HCT116 (cell line): Measurements from ENCODE around the gene TULP4. TPM values are rescaled to one million over a fixed set of nuclear protein-coding genes. Genes with fewer than 3 reads are reported as not detected.
A peak's percentile ranks its signal among the peaks of the same experiment; 100 is the strongest.

Experiments
- ATAC-seq: fragments of 200-7000 bp; cut with Tn5 transposase; 2 replicates; pipeline ENCODE4 v1.9.1; 2020; ENCODE audit warnings: mild to moderate bottlenecking, moderate library complexity
- BruUV-seq: library from RNA; stranded (reverse); fragments of 400-500 nt; replicated peaks from 2 replicates; lab custom pipeline; 2021; lab: Mats Ljungman, UMichigan
- CTCF ChIA-PET: fragments of 300-600 bp; sonication (Branson Sonifier 250); formaldehyde crosslinking; loops from one replicate; lab custom pipeline; 2021; ENCODE audit warnings: antibody characterized with exemption; lab: Charles Lee
- POLR2A ChIA-PET: fragments of 300-600, 350-600 bp; sonication (Branson Sonifier 250); formaldehyde crosslinking; loops from one replicate; lab custom pipeline; 2021; ENCODE audit warnings: antibody characterized with exemption; lab: Charles Lee
- RAD21 ChIA-PET, 2 experiments: fragments of 300-600 bp; sonication (Branson Sonifier 250); formaldehyde crosslinking; loops; one replicate each; lab custom pipeline; 2023; ENCODE audit warnings: low total read pairs in 2 of 2; ENCODE audit not compliant: uncharacterized antibody in 2 of 2, unreplicated experiment in 2 of 2, low non-redundant PET in 1 of 2; lab: Charles Lee
- DNase-seq: peaks from one replicate; pipeline ENCODE4 v3.0.0-alpha.2; 2010; ENCODE audit warnings: low read depth, low spot score
- H2AFZ ChIP-seq: fragments of 200-600 bp; shearing (Covaris generic), sonication (generic); 2 replicates; pipeline ENCODE4 v1.6.1; 2017; ENCODE audit warnings: low read depth, mixed run types, mixed read lengths, antibody characterized with exemption, low read length; ENCODE audit not compliant: poor library complexity, severe bottlenecking
- H3K27ac ChIP-seq: 2 replicates; pipeline ENCODE4 v1.5.1; 2012; ENCODE audit warnings: low read depth, low read length
- H3K27me3 ChIP-seq: fragments of 200-600 bp; sonication (generic); 2 replicates; pipeline ENCODE4 v1.6.1; 2016; ENCODE audit warnings: mixed run types, low read length, mixed read lengths; ENCODE audit not compliant: insufficient read depth
- H3K36me3 ChIP-seq, 2 experiments: fragments of 200-500 bp in 1 of 2; fragments of 200-600 bp in 1 of 2; sonication (Bioruptor generic) in 1 of 2; sonication (generic) in 1 of 2; 2 replicates each; pipeline versions ENCODE4 v1.5.1 to v1.6.1; 2014 to 2016; ENCODE audit warnings: low read length in 2 of 2, inconsistent platforms in 1 of 2, mixed read lengths in 1 of 2, mixed run types in 1 of 2; ENCODE audit not compliant: insufficient read depth in 2 of 2, control insufficient read depth in 1 of 2
- H3K4me1 ChIP-seq, 2 experiments: fragments of 200-600 bp in 1 of 2; sonication (generic) in 1 of 2; 2 replicates each; pipeline versions ENCODE4 v1.5.1 to v1.6.1; 2012 to 2017; ENCODE audit warnings: low read length in 2 of 2, inconsistent platforms in 1 of 2, mild to moderate bottlenecking in 1 of 2, mixed read lengths in 1 of 2, mixed run types in 1 of 2, moderate library complexity in 1 of 2; ENCODE audit not compliant: insufficient read depth in 2 of 2, control insufficient read depth in 1 of 2
- H3K4me2 ChIP-seq: fragments of 200-600 bp; sonication (generic); 2 replicates; pipeline ENCODE4 v1.6.1; 2017; ENCODE audit warnings: mixed run types, low read length, mixed read lengths
- H3K4me3 ChIP-seq, 2 experiments: fragments of 200-600 bp in 1 of 2; sonication (generic) in 1 of 2; replicated peaks in 1 of 2; 2 replicates each; pipeline ENCODE4 v1.5.1; 2011 to 2016; ENCODE audit warnings: low read length in 2 of 2, control low read depth in 1 of 2, low read depth in 1 of 2, mild to moderate bottlenecking in 1 of 2, mixed read lengths in 1 of 2, mixed run types in 1 of 2
- H3K79me2 ChIP-seq: fragments of 200-600 bp; sonication (generic); 2 replicates; pipeline ENCODE4 v1.6.1; 2017; ENCODE audit warnings: mild to moderate bottlenecking, mixed run types, low read length, moderate library complexity, mixed read lengths; ENCODE audit not compliant: insufficient read depth
- H3K9ac ChIP-seq: fragments of 200-600 bp; sonication (generic); 2 replicates; pipeline ENCODE4 v1.6.1; 2016; ENCODE audit warnings: low read length, mixed read lengths
- H3K9me2 ChIP-seq: fragments of 200-600 bp; sonication (generic), shearing (Covaris generic); 2 replicates; pipeline ENCODE4 v1.6.1; 2017; ENCODE audit warnings: mixed run types, mild to moderate bottlenecking, moderate library complexity; ENCODE audit not compliant: insufficient read depth
- H3K9me3 ChIP-seq, 2 experiments: fragments of 200-500 bp in 1 of 2; fragments of 200-600 bp in 1 of 2; sonication (Bioruptor generic) in 1 of 2; sonication (generic) in 1 of 2; 2 replicates each; pipeline ENCODE4 v1.6.1; 2014 to 2017; ENCODE audit warnings: low read length in 2 of 2, mixed read lengths in 2 of 2, inconsistent platforms in 1 of 2, low read depth in 1 of 2, mild to moderate bottlenecking in 1 of 2, mixed run types in 1 of 2, moderate library complexity in 1 of 2; ENCODE audit not compliant: control insufficient read depth in 1 of 2, insufficient read depth in 1 of 2
- H4K20me1 ChIP-seq: fragments of 200-600 bp; sonication (generic), shearing (Covaris generic); 2 replicates; pipeline ENCODE4 v1.6.1; 2017; ENCODE audit warnings: mixed run types, mild to moderate bottlenecking, moderate library complexity; ENCODE audit not compliant: insufficient read depth
- ATF3 ChIP-seq: IDR thresholded peaks from 2 replicates; pipeline ENCODE4 v1.6.1; 2012
- CBX3 ChIP-seq: IDR thresholded peaks from 2 replicates; pipeline ENCODE4 v1.6.1; 2012; ENCODE audit warnings: low read depth
- CEBPB ChIP-seq: IDR thresholded peaks from 2 replicates; pipeline ENCODE4 v1.6.1; 2012; ENCODE audit warnings: low read depth
- EGR1 ChIP-seq: IDR thresholded peaks from 2 replicates; pipeline ENCODE4 v1.6.1; 2012; ENCODE audit warnings: low read depth
- ELF1 ChIP-seq: IDR thresholded peaks from 2 replicates; pipeline ENCODE4 v1.6.1; 2012; ENCODE audit warnings: low read depth, borderline replicate concordance
- EZH2 ChIP-seq: fragments of 200-600 bp; sonication (generic); IDR thresholded peaks from 2 replicates; pipeline ENCODE4 v1.6.1; 2017; ENCODE audit warnings: antibody characterized with exemption, mixed run types
- EZH2phosphoT487 ChIP-seq: fragments of 200-600 bp; IDR thresholded peaks from 2 replicates; pipeline ENCODE4 v1.6.1; 2018; ENCODE audit warnings: antibody characterized with exemption, borderline replicate concordance
- FOSL1 ChIP-seq: IDR thresholded peaks from 2 replicates; pipeline ENCODE4 v1.6.1; 2012; ENCODE audit warnings: low read depth
- JUND ChIP-seq: IDR thresholded peaks from 2 replicates; pipeline ENCODE4 v1.6.1; 2012
- MAX ChIP-seq: IDR thresholded peaks from 2 replicates; pipeline ENCODE4 v1.6.1; 2012
- POLR2AphosphoS5 ChIP-seq: IDR thresholded peaks from 2 replicates; pipeline ENCODE4 v1.6.1; 2011; ENCODE audit warnings: mild to moderate bottlenecking, low read depth, low read length, moderate library complexity
- RAD21 ChIP-seq: IDR thresholded peaks from 2 replicates; pipeline ENCODE4 v1.6.1; 2012; ENCODE audit warnings: low read depth, mild to moderate bottlenecking
- REST ChIP-seq: IDR thresholded peaks from 2 replicates; pipeline ENCODE4 v1.6.1; 2012; ENCODE audit warnings: low read depth
- SIN3A ChIP-seq: IDR thresholded peaks from 2 replicates; pipeline ENCODE4 v1.6.1; 2012; ENCODE audit warnings: low read depth
- SP1 ChIP-seq: IDR thresholded peaks from 2 replicates; pipeline ENCODE4 v1.6.1; 2012; ENCODE audit warnings: low read depth
- SRF ChIP-seq: IDR thresholded peaks from 2 replicates; pipeline ENCODE4 v1.6.1; 2012; ENCODE audit warnings: low read depth
- ZBTB33 ChIP-seq: IDR thresholded peaks from 2 replicates; pipeline ENCODE4 v1.6.1; 2011; ENCODE audit warnings: mild to moderate bottlenecking, low read length, moderate library complexity; ENCODE audit not compliant: insufficient replicate concordance; ENCODE audit errors: extremely low read depth
- ZNF274 ChIP-seq: fragments of 200-500 bp; sonication (Bioruptor generic); IDR thresholded peaks from 2 replicates; pipeline ENCODE4 v1.6.1; 2014; ENCODE audit warnings: mild to moderate bottlenecking, low read depth, low read length, inconsistent platforms
- intact Hi-C: fragments of 100-400 bp; cut with micrococcal nuclease; formaldehyde crosslinking; loops from 2 replicates; pipeline ENCODE4 v1.10.0; 2022
- total RNA-seq: library from RNA; stranded (reverse); gene quantifications from one replicate; pipeline ENCODE4 v1.2.1, GENCODE V29; 2021; ENCODE audit not compliant: unreplicated experiment
- TF ChIP-seq, protein P1 (sequence below), 3 experiments: fragments of 200-600 bp in 1 of 3; sonication (generic) in 1 of 3; IDR thresholded peaks in 2 of 3; conservative IDR thresholded peaks in 1 of 3; 2 replicates each; pipeline ENCODE4 v1.5.1; 2012 to 2017; ENCODE audit warnings: low read depth in 2 of 3, low read length in 2 of 3, antibody characterized with exemption in 1 of 3, borderline replicate concordance in 1 of 3, control low read depth in 1 of 3, mild to moderate bottlenecking in 1 of 3, mixed read lengths in 1 of 3, mixed run types in 1 of 3, moderate library complexity in 1 of 3; ENCODE audit not compliant: insufficient read depth in 1 of 3

Gene TULP4
- total RNA-seq, 1 experiment from 2014 or later = 70.8 TPM

- ATAC-seq (peak; percentile 93), DNase-seq (peak; percentile 43)
- Histone ChIP-seq H3K27ac (no peak overlapping the region; the same call in 1 of the 2 replicates), H3K4me1 (peaks cover 5 to 18% of the 10 kb centered on the region in 2 experiments; a peak in 3 of 4 replicates), H3K27me3 (no peaks in the 10 kb centered on the region), H3K4me3 (no peak overlapping the region; a peak in 1 of 4 replicates), H3K36me3 (peaks cover 0 to 5% of the 10 kb centered on the region in 2 experiments; a peak in 1 of 4 replicates), H3K9me2 (no peaks in the 10 kb centered on the region), H3K9ac (peak overlapping the region; percentile 39), H4K20me1 (no peaks in the 10 kb centered on the region), H3K9me3 (no peaks in the 10 kb centered on the region), H2AFZ (no peak overlapping the region), H3K4me2 (peak overlapping the region; percentile 64), H3K79me2 (no peaks in the 10 kb centered on the region)
- POLR2A ChIA-PET = no interaction called here
- BruUV-seq = no TSS peak
- CTCF ChIA-PET = no interaction called here
- RAD21 ChIA-PET = no interaction called here
- intact Hi-C loops = no loop called here
- TF ChIP-seq EZH2 = no peak
- TF ChIP-seq MAX = peak; percentile 63
- TF ChIP-seq JUND = peak; percentile 84
- no peak for TF ChIP-seq SIN3A
- TF ChIP-seq FOSL1 = peak; percentile 77
- TF ChIP-seq CBX3 = peak; percentile 43; the same call in 1 of the 2 replicates
- no peak for TF ChIP-seq SRF
- TF ChIP-seq CEBPB = no peak
- TF ChIP-seq RAD21 = no peak
- peak; percentile 70 for TF ChIP-seq SP1
- TF ChIP-seq EGR1 = no peak
- no peak for TF ChIP-seq REST
- TF ChIP-seq ELF1 = no peak
- TF ChIP-seq ZNF274 = no peak
- no peak for TF ChIP-seq ZBTB33
- TF ChIP-seq, protein P1, sequence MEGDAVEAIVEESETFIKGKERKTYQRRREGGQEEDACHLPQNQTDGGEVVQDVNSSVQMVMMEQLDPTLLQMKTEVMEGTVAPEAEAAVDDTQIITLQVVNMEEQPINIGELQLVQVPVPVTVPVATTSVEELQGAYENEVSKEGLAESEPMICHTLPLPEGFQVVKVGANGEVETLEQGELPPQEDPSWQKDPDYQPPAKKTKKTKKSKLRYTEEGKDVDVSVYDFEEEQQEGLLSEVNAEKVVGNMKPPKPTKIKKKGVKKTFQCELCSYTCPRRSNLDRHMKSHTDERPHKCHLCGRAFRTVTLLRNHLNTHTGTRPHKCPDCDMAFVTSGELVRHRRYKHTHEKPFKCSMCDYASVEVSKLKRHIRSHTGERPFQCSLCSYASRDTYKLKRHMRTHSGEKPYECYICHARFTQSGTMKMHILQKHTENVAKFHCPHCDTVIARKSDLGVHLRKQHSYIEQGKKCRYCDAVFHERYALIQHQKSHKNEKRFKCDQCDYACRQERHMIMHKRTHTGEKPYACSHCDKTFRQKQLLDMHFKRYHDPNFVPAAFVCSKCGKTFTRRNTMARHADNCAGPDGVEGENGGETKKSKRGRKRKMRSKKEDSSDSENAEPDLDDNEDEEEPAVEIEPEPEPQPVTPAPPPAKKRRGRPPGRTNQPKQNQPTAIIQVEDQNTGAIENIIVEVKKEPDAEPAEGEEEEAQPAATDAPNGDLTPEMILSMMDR (IDR thresholded peaks at IDR 0.05 in 2 of 3, conservative IDR thresholded peaks at IDR 0.05 in 1 of 3; ENCODE audit: borderline replicate concordance in 1 of 3, insufficient read depth in 1 of 3, low read depth in 2 of 3, low read length in 2 of 3) = no peak
- no peak for TF ChIP-seq EZH2phosphoT487
- no peak; the same call in 1 of the 2 replicates for TF ChIP-seq POLR2AphosphoS5
- no peak for TF ChIP-seq ATF3
These were observed 169.6 kb downstream of the TULP4 start for GRCh38 chr6:158481690-158482473.
